ENCODE data around the gene DENND6A. TPM values are rescaled to one million over a fixed set of nuclear protein-coding genes. Genes with fewer than 3 reads are reported as not detected.

The DENND6A gene
- total RNA-seq, 1 donor = 25.3 TPM

- Histone ChIP-seq H2AFZ (ENCODE audit: low read length) (no peak overlapping the region), H3K9me3 (ENCODE audit: low read depth, low read length) (no peaks in the 10 kb centered on the region), H3K4me2 (ENCODE audit: insufficient read depth, low read length) (no peak overlapping the region), H3K79me2 (ENCODE audit: insufficient read depth, low read length) (peaks cover 11% of the 10 kb centered on the region), H4K20me1 (ENCODE audit: insufficient read depth, low read length) (no peaks in the 10 kb centered on the region), H3K27ac (ENCODE audit: low read depth, low read length) (no peak overlapping the region), H3K4me3 (ENCODE audit: insufficient read depth, low read length) (no peak overlapping the region), H3K27me3 (ENCODE audit: insufficient read depth, low read length) (no peaks in the 10 kb centered on the region), H3K4me1 (ENCODE audit: insufficient read depth, low read length) (no peaks in the 10 kb centered on the region), H3K36me3 (ENCODE audit: insufficient read depth, low read length) (peaks cover 12% of the 10 kb centered on the region)
- DNase-seq (ENCODE audit: insufficient read length, low spot score, missing footprints) = no peak
- TF ChIP-seq CTCF (IDR thresholded peaks at IDR 0.05; ENCODE audit: extremely low read depth, low read depth, low read length) = no peak
These were observed 40.7 kb downstream of the DENND6A start for GRCh38 chr3:57652203-57652602.

GRCh38 chr3:57647292-57647940, 45.5 kb downstream of the DENND6A start:
- Histone ChIP-seq H4K20me1 (ENCODE audit: insufficient read depth, low read length) (no peaks in the 10 kb centered on the region), H2AFZ (ENCODE audit: low read length) (no peak overlapping the region), H3K27me3 (ENCODE audit: insufficient read depth, low read length) (no peaks in the 10 kb centered on the region), H3K79me2 (ENCODE audit: insufficient read depth, low read length) (peaks cover 12% of the 10 kb centered on the region), H3K27ac (ENCODE audit: low read depth, low read length) (no peak overlapping the region), H3K4me1 (ENCODE audit: insufficient read depth, low read length) (no peaks in the 10 kb centered on the region), H3K36me3 (ENCODE audit: insufficient read depth, low read length) (peaks cover 30% of the 10 kb centered on the region), H3K9me3 (ENCODE audit: low read depth, low read length) (no peaks in the 10 kb centered on the region), H3K4me3 (ENCODE audit: insufficient read depth, low read length) (no peak overlapping the region), H3K4me2 (ENCODE audit: insufficient read depth, low read length) (no peak overlapping the region)
- DNase-seq (ENCODE audit: insufficient read length, low spot score, missing footprints) = no peak
- no peak for TF ChIP-seq CTCF (IDR thresholded peaks at IDR 0.05; ENCODE audit: extremely low read depth, low read depth, low read length)

GRCh38 chr3:57646723-57647122, 46.2 kb downstream of the DENND6A start:
- Histone ChIP-seq H3K9me3 (ENCODE audit: low read depth, low read length) (no peaks in the 10 kb centered on the region), H3K4me1 (ENCODE audit: insufficient read depth, low read length) (no peaks in the 10 kb centered on the region), H2AFZ (ENCODE audit: low read length) (no peak overlapping the region), H3K27ac (ENCODE audit: low read depth, low read length) (no peak overlapping the region), H3K4me3 (ENCODE audit: insufficient read depth, low read length) (no peak overlapping the region), H3K27me3 (ENCODE audit: insufficient read depth, low read length) (no peaks in the 10 kb centered on the region), H3K36me3 (ENCODE audit: insufficient read depth, low read length) (peaks cover 34% of the 10 kb centered on the region), H3K4me2 (ENCODE audit: insufficient read depth, low read length) (no peak overlapping the region), H4K20me1 (ENCODE audit: insufficient read depth, low read length) (no peaks in the 10 kb centered on the region), H3K79me2 (ENCODE audit: insufficient read depth, low read length) (peaks cover 10% of the 10 kb centered on the region)
- DNase-seq (ENCODE audit: insufficient read length, low spot score, missing footprints) = peak; percentile 89
- peak; percentile 33 for TF ChIP-seq CTCF (IDR thresholded peaks at IDR 0.05; ENCODE audit: extremely low read depth, low read depth, low read length)

- no peaks in the 10 kb centered on the region for H3K27me3 ChIP-seq (ENCODE audit: insufficient read depth, low read length)
- no peak for DNase-seq (ENCODE audit: insufficient read length, low spot score, missing footprints)
- H3K4me1 ChIP-seq (ENCODE audit: insufficient read depth, low read length) = no peaks in the 10 kb centered on the region
- no peak for TF ChIP-seq CTCF (IDR thresholded peaks at IDR 0.05; ENCODE audit: extremely low read depth, low read depth, low read length)
- H3K79me2 ChIP-seq (ENCODE audit: insufficient read depth, low read length) = peaks cover 10% of the 10 kb centered on the region
- no peak overlapping the region for H3K4me2 ChIP-seq (ENCODE audit: insufficient read depth, low read length)
- no peaks in the 10 kb centered on the region for H4K20me1 ChIP-seq (ENCODE audit: insufficient read depth, low read length)
- H2AFZ ChIP-seq (ENCODE audit: low read length) = no peak overlapping the region
- H3K9me3 ChIP-seq (ENCODE audit: low read depth, low read length) = no peaks in the 10 kb centered on the region
- no peak overlapping the region for H3K27ac ChIP-seq (ENCODE audit: low read depth, low read length)
- peaks cover 43% of the 10 kb centered on the region for H3K36me3 ChIP-seq (ENCODE audit: insufficient read depth, low read length)
- no peak overlapping the region for H3K4me3 ChIP-seq (ENCODE audit: insufficient read depth, low read length)
These were observed 48.1 kb downstream of the DENND6A start for GRCh38 chr3:57644740-57645139.
